Activated CD4-positive, alpha-beta T cell treated with anti-CD3 and anti-CD28 coated beads, Interleukin-2, amount 10 ng/mL, durations not matched to agents 7 days and 5 days (primary cell): Measurements from ENCODE around the gene NCBP2L. TPM values are rescaled to one million over a fixed set of nuclear protein-coding genes. Genes with fewer than 3 reads are reported as not detected.
"Not testable (repeated sequence)": the region's sequence is repeated elsewhere in the genome, so short reads cannot be mapped to it uniquely, and the experiment has no call there.

ENCODE experiments used
- CTCF ChIA-PET: fragments of 350-600 bp; sonication (Branson Sonifier 250); formaldehyde crosslinking; loops from one replicate; lab custom pipeline; 2021; ENCODE audit warnings: antibody characterized with exemption; lab: Charles Lee
- POLR2A ChIA-PET: fragments of 350-600 bp; sonication (Branson Sonifier 250); formaldehyde crosslinking; loops from one replicate; lab custom pipeline; 2021; ENCODE audit warnings: antibody characterized with exemption; lab: Charles Lee
- DNase-seq: peaks from one replicate; pipeline ENCODE4 v3.0.0-alpha.2; 2020
- H3K27ac Mint-ChIP-seq: one replicate; pipeline ENCODE4 v1.8.0; 2021; ENCODE audit warnings: mild to moderate bottlenecking, moderate library complexity, mixed read lengths
- H3K27me3 Mint-ChIP-seq: one replicate; pipeline ENCODE4 v1.8.0; 2021; ENCODE audit warnings: mixed read lengths
- H3K36me3 Mint-ChIP-seq: one replicate; pipeline ENCODE4 v1.8.0; 2021; ENCODE audit warnings: low read depth, mixed read lengths
- H3K4me1 Mint-ChIP-seq: one replicate; pipeline ENCODE4 v1.8.0; 2021; ENCODE audit warnings: mixed read lengths
- H3K4me3 Mint-ChIP-seq: one replicate; pipeline ENCODE4 v1.8.0; 2021; ENCODE audit warnings: mild to moderate bottlenecking, moderate library complexity, mixed read lengths
- H3K9me3 Mint-ChIP-seq: one replicate; pipeline ENCODE4 v1.8.0; 2021; ENCODE audit warnings: mixed read lengths
- total RNA-seq, 2 experiments: library from RNA; stranded (reverse); gene quantifications; one replicate each; pipeline ENCODE4 v1.2.3, GENCODE V29; 2021

NCBP2L gene
- total RNA-seq, 2 experiments from 2014 or later = not detected

DNA sequence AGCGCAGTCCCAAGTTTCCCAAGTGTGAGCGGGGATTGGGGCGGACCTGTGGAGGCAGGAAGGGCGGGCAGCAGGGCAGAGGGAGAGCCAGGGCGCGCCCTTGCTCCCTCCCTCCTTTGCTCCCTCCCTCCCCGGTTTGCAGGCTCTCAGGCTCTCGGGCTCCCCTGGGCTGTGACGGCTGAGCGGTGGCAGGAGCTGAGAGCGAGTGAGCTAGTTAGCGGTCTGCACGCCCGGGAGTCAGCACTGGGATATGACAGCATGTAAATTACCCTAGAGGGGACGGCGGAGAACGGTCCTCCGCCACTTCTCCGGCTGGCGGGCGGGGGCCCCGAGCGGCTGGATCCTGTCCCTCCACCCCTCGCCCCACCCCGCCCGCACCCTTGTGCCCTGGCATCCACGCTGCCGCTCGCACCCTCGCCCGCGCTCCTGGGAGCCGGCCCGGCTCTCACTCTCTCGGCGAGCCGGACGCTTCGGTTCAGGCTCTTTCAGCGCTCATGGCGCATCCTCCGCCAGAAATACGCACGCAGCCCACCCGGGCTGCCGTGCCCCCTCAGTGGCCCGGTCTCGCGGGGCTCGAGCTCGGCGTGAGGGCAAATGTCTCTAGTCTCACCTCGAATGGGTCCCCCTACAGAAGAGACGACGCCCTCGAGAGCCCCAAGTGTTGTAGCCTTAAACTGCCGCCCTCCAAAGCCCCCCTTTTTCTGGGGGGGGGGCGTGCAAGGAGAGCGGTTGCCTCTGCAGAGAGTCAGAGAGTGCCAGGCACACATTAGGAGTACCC is 1.6 kb upstream of the NCBP2L start, which contains the start of gene TSC22D3:
Gene TSC22D3 (minus strand): TSS at position 54 of the 778 bp plus-strand sequence. CDS start 368 bp downstream, outside the sequence.
- Mint-ChIP-seq H3K27ac (peak within 1 kb of the TSS; percentile 73), H3K27me3 (peaks cover 6% of the 10 kb centered on the region), H3K4me3 (peak within 1 kb of the TSS; percentile 78), H3K9me3 (no peaks in the 10 kb centered on the region), H3K36me3 (no peaks in the 10 kb centered on the region), H3K4me1 (peaks cover 12% of the 10 kb centered on the region)
- CTCF ChIA-PET = interaction anchor here (1.1 to 3.6 kb wide), 8 partner anchors 12 to 237 kb away, joined by 4 to 35 read pairs (median 6); no protein-coding TSS in a partner anchor
- POLR2A ChIA-PET = interaction anchor here (1.1 kb wide), 1 partner anchor 147 kb away, joined by 3 read pairs; the partner anchor contains the start of gene PRPS1
- DNase-seq = peak; percentile 49

DNA sequence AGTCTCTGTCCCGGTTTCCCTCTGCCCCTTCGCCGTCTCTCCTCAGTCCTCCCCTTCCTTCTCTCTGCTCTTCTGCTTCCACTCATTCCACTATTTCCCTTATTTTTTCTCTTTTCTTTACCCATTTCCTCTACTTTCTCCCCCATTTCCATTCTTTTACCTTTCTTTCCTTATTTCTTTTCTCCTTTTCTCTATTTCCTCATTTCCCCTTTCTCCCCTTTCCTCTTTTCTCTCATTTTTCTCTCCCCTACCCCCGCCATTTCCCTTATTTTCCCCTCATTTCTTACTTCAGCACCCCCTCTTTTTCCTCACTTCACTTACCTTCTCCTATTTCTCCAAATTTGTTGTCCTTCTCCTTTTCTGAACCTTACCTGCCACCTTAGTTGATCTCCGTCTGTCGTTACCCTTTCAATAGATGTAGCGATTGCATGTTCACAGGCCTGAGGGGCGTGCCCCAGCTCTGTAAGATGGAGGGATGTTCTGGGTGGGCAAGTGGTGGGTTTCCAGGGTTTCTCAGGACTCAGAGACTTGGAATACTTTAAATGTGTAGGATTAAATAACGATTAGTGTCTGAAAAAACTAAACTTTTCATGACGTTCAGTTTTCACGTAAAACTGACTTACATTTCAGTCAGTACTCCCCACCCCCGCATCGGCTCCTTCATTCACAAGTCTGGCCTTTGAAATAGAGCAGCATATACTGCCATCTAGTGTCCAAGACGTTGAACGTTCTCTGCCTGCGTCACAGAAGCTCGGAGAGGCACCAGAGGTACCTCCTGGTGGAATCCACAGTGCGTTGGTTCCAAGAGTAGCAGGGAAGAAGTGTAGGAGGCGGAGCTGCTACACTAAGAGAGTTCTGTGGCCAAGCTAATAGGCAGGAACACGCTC is 641 bp upstream of the NCBP2L start:
- Mint-ChIP-seq H3K9me3 (no peaks in the 10 kb centered on the region), H3K36me3 (no peaks in the 10 kb centered on the region), H3K4me1 (peaks cover 12% of the 10 kb centered on the region), H3K27me3 (peaks cover 6% of the 10 kb centered on the region), H3K27ac (peak overlapping the region; percentile 73), H3K4me3 (peak overlapping the region; percentile 78)
- peak; percentile 84 for DNase-seq
- CTCF ChIA-PET = interaction anchor here (0.7 to 3.6 kb wide), 19 partner anchors 10 to 316 kb away, joined by 3 to 35 read pairs (median 4); partner anchors contain the start of gene PRPS1
- POLR2A ChIA-PET = no interaction called here

DNA sequence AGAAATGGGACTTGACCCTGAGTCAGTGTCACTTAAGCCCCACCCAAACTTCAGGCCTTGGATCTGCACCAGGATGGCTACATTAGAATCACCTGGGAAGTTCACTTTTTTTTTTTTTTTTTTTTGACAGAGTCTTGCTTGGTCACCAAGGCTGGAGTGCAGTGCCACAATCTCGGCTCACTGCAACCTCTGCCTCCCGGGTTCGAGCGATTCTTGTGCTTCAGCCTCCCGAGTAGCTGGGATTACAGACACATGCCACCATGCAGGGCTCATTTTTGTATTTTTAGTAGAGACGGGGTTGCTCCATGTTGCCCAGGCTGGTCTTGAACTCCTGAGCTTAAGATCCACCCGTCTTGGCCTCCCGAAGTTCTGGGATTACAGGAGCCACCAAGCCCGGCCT is 3.0 kb downstream of the NCBP2L start:
- DNase-seq = no peak
- POLR2A ChIA-PET = no interaction called here
- no peak overlapping the region for H3K4me3 Mint-ChIP-seq

DNA sequence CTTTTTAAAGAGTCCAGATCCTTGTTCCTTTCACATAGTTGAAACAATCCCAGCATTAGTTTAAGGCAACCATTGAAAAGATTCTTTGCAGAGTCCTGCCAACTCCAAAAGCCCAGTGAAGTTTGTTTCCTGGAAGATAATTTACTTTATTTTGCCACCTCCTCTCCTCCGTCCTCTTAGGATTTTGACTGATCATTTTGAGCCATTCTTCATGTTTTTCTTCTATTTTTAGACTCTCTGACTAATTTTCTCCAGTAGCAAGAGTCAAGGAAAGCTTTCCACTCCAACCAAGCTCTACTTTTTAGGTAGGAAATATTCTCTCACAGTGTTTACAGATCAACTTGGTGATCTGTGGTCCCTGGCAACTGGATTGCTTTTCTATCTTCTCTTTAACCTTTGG is 10.3 kb downstream of the NCBP2L start:
- ChIA-PET POLR2A (no interaction called here), CTCF (interaction anchor here (2.7 kb wide), 1 partner anchor 11 kb away, joined by 11 read pairs; the partner anchor contains the start of gene NCBP2L)
- Mint-ChIP-seq H3K9me3 (no peaks in the 10 kb centered on the region), H3K4me1 (no peaks in the 10 kb centered on the region), H3K27ac (no peak overlapping the region), H3K36me3 (no peaks in the 10 kb centered on the region), H3K4me3 (no peak overlapping the region), H3K27me3 (peaks cover 5% of the 10 kb centered on the region)
- no peak for DNase-seq

More for the DNA sequence above, 3.0 kb downstream of the NCBP2L start:
- Mint-ChIP-seq H3K36me3 (no peaks in the 10 kb centered on the region), H3K27me3 (peaks cover 2% of the 10 kb centered on the region), H3K9me3 (no peaks in the 10 kb centered on the region), H3K4me1 (peaks cover 12% of the 10 kb centered on the region), H3K27ac (no peak overlapping the region)
- CTCF ChIA-PET = interaction anchor here (0.6 to 1.2 kb wide), 4 partner anchors 59 to 125 kb away, joined by 3 to 5 read pairs (median 3); no protein-coding TSS in a partner anchor

DNA sequence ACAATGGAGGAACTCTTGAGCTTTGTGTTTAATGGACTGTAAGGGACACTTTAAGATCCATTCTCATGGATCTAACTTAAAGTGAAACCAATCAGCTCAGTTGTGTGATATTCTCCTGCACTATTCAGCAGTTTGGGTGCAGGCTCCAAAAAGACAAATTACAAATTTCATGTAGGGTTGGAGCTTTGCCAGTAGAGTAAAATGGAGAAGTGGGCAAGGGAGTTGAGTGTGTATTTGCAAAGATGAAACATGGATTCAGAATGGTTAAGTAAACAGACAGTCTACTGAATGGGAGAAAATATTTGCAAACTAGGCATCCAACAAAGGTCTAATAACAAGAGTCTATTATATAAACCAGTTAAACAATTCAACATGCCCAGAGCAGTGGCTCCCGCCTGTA is 26.9 kb downstream of the NCBP2L start:
- no peaks in the 10 kb centered on the region for H3K36me3 Mint-ChIP-seq
- no peaks in the 10 kb centered on the region for H3K4me1 Mint-ChIP-seq
- peaks cover 8% of the 10 kb centered on the region for H3K27me3 Mint-ChIP-seq
- no peak overlapping the region for H3K4me3 Mint-ChIP-seq
- POLR2A ChIA-PET = no interaction called here
- H3K9me3 Mint-ChIP-seq = no peaks in the 10 kb centered on the region
- CTCF ChIA-PET = interaction anchor here (1.4 kb wide), 1 partner anchor 17 kb away, joined by 4 read pairs; no protein-coding TSS in a partner anchor
- no peak overlapping the region for H3K27ac Mint-ChIP-seq
- DNase-seq = no peak

DNA sequence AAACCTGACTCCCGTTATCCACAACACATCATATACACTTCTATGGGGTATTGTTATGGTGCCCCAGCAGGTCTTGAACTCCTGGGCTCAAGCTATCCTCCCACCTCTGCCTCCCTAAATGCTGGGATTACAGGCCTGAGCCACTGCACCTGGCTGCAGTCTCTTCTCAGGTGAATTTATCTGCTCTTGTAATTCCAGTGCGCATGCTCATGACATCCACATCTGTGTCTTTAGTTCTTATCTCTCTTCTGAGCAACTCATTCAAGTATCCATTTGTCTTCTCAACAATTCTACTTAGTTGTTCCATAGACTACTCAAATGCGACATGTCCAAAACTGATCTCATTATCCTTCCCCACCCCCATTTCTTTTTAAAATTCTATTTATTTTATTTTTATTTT is 27.6 kb downstream of the NCBP2L start:
- H3K36me3 Mint-ChIP-seq = no peaks in the 10 kb centered on the region
- ChIA-PET POLR2A (no interaction called here), CTCF (no interaction called here)
- no peaks in the 10 kb centered on the region for H3K4me1 Mint-ChIP-seq
- no peaks in the 10 kb centered on the region for H3K9me3 Mint-ChIP-seq
- no peak overlapping the region for H3K27ac Mint-ChIP-seq
- DNase-seq = no peak
- peaks cover 5% of the 10 kb centered on the region for H3K27me3 Mint-ChIP-seq
- H3K4me3 Mint-ChIP-seq = no peak overlapping the region

DNA sequence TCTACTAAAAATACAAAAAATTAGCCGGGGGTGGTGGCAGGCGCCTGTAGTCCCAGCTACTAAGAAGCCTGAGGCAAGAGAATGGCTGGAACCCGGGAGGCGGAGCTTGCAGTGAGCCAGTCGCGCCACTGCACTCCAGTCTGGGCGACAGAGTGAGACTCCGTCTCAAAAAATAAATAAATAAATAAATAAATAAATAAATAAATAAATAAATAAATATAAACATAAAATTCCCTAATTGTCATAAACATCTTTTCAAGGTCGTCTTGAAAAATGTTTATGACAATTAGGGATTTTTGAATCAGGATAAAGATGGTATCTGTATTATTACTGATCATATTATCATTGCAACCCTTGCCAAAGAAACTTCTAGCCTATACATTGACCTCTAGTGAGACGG is 32.5 kb downstream of the NCBP2L start:
- H3K4me3 Mint-ChIP-seq, H3K27me3 Mint-ChIP-seq, DNase-seq, H3K36me3 Mint-ChIP-seq, CTCF ChIA-PET, H3K9me3 Mint-ChIP-seq, H3K27ac Mint-ChIP-seq, H3K4me1 Mint-ChIP-seq, POLR2A ChIA-PET: not testable (repeated sequence)

DNA sequence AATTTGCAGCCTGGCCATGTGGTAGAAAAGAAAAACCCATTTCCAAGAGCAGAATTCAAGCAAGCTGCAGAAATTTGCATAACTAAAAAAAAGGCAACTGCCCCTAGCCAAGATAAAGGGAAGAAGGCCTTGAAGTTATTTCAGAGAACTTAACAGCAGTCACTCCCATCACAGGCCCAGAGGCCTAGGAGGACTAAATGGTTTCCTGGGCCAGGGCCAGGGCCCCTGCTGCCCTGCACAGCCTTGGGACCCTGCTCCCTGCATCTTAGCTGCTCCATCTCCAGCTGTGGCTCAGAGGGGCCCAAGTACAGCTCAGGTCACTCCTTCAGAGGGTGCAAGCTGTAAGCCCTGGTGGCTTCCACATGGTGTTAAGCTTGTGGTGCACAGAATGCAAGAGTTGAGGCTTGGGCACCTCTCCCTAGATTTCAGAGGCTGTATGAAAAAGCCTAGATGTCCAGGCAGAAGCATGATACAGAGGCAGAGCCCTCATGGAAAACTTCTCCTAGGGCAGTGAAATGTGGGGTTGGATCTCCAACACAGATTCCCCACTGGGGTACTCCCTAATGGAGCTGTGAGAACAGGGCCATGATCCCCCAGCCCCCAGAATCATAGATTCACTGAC is 41.5 kb downstream of the NCBP2L start:
- CTCF ChIA-PET = no interaction called here
- no peak for DNase-seq
- Mint-ChIP-seq H3K4me3 (no peak overlapping the region), H3K4me1 (peaks cover 3% of the 10 kb centered on the region), H3K27ac (no peak overlapping the region), H3K27me3 (peaks cover 2% of the 10 kb centered on the region), H3K9me3 (peaks cover 3% of the 10 kb centered on the region), H3K36me3 (no peaks in the 10 kb centered on the region)
- POLR2A ChIA-PET = no interaction called here

DNA sequence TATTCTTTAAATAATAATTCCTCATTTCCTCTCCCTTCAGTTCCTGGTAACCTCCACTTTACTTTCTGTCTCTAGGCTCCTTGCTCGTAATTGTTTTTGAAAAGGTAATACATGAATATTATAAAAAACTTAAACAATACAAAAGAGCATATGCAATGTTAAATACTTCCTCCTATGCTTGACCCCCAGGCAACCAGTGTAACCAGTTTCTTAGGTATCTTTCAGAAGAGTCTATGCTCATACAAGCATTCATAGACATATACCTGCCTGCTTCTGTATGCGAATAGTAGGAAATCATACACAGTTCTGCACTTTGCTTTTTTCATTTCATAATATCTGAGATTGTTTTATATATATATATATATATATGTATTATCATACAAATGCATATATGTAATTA is 45.5 kb downstream of the NCBP2L start:
- H3K27ac Mint-ChIP-seq = no peak overlapping the region
- H3K4me3 Mint-ChIP-seq = no peak overlapping the region

DNA sequence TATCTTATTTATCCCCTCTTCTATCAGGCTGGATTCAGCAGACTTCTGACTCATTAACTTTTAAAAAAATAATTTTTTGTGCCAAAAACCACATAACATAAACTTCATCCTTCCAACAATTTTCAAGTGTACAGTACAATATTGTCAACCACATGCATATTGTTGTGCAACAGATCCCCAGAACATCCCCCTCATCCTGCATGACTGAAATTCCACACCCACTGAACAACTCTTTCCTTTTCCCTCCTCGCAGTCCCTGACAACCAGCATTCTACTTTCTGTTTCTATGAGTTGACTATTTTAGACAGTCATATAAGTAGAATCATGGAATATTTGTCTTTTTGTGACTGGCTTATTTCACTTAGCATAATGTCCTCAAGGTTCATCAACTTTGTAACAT is 45.9 kb downstream of the NCBP2L start:
- DNase-seq = no peak
- no peak overlapping the region for H3K27ac Mint-ChIP-seq
- no peak overlapping the region for H3K4me3 Mint-ChIP-seq
- POLR2A ChIA-PET = no interaction called here
- H3K9me3 Mint-ChIP-seq = peaks cover 3% of the 10 kb centered on the region
- no peaks in the 10 kb centered on the region for H3K36me3 Mint-ChIP-seq
- CTCF ChIA-PET = no interaction called here
- H3K27me3 Mint-ChIP-seq = peaks cover 15% of the 10 kb centered on the region
- H3K4me1 Mint-ChIP-seq = peaks cover 18% of the 10 kb centered on the region

More for the DNA sequence above, 45.5 kb downstream of the NCBP2L start:
- peaks cover 18% of the 10 kb centered on the region for H3K4me1 Mint-ChIP-seq
- ChIA-PET CTCF (no interaction called here), POLR2A (no interaction called here)
- H3K36me3 Mint-ChIP-seq = no peaks in the 10 kb centered on the region
- peaks cover 3% of the 10 kb centered on the region for H3K9me3 Mint-ChIP-seq
- DNase-seq = no peak
- H3K27me3 Mint-ChIP-seq = peaks cover 15% of the 10 kb centered on the region

DNA sequence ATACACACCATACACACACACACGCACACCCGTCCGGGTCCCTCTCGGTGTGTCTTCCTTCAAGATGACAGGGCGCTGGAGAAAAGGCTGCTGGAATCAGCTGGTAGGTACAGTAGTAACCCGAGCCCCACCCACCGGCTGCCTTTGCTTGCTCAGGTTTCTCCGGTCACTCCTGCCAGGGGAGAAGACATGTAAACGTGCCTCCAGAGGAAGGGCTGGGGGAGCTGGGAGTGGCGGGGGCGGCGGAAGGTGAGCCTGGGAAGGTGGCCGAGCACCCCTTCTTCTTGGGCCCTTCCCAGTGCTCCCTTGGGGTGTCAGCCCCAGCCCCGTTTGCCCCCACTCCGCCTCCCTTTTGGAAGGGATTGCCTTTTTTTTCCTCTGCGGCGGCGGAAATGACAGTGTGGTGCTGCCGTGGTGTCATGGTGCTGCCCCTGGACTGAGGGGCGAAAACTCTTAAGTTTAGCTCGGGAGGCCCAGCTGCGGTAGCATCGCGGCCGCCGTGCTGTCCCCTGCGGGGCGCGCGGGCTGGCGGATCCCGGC is 48.2 kb downstream of the NCBP2L start, which contains the start of gene MID2:
Gene MID2 (plus strand): TSS at position 169 of the 540 bp plus-strand sequence. CDS start 561 bp downstream, outside the sequence.
- ChIA-PET CTCF (interaction anchor here (0.9 kb wide), 1 partner anchor 105 kb away, joined by 3 read pairs; no protein-coding TSS in a partner anchor), POLR2A (no interaction called here)
- peaks cover 18% of the 10 kb centered on the region for H3K4me1 Mint-ChIP-seq
- peaks cover 15% of the 10 kb centered on the region for H3K27me3 Mint-ChIP-seq
- no peaks in the 10 kb centered on the region for H3K9me3 Mint-ChIP-seq
- peak within 1 kb of the TSS; percentile 80 for H3K27ac Mint-ChIP-seq
- H3K36me3 Mint-ChIP-seq = no peaks in the 10 kb centered on the region
- peak; percentile 41 for DNase-seq
- H3K4me3 Mint-ChIP-seq = peak within 1 kb of the TSS; percentile 72
